Measurements from ENCODE around the gene MYEF2.

The MYEF2 gene

GRCh38 chr15:48144889-48145288 lies 33.2 kb downstream of the MYEF2 start:
- no peak for DNase-seq (ENCODE audit: low read depth in 3 of 3)

GRCh38 chr15:48143856-48144255 lies 34.2 kb downstream of the MYEF2 start:
- DNase-seq (ENCODE audit: low read depth in 3 of 3), result no peak

- no peak for DNase-seq (ENCODE audit: low read depth in 3 of 3)
These were observed 45.2 kb downstream of the MYEF2 start for GRCh38 chr15:48132874-48133273.

GRCh38 chr15:48131324-48131723 lies 46.8 kb downstream of the MYEF2 start:
- DNase-seq (ENCODE audit: low read depth in 3 of 3), result no peak

GRCh38 chr15:48126667-48127355 lies 51.3 kb downstream of the MYEF2 start:
- no peak for DNase-seq (ENCODE audit: low read depth in 3 of 3)

GRCh38 chr15:48121849-48122248 lies 56.2 kb downstream of the MYEF2 start:
- no peak for DNase-seq (ENCODE audit: low read depth in 3 of 3)

- DNase-seq (ENCODE audit: low read depth in 3 of 3), result no peak
These were observed 57.4 kb downstream of the MYEF2 start, which contains the start of gene SLC24A5 for GRCh38 chr15:48120745-48121144. Gene SLC24A5 (plus strand): TSS chr15:48120990. CDS start chr15:48121045, 55 bp downstream.

GRCh38 chr15:48119277-48119676 lies 58.8 kb downstream of the MYEF2 start:
- no peak for DNase-seq (ENCODE audit: low read depth in 3 of 3)

- no peak for DNase-seq (ENCODE audit: low read depth in 3 of 3)
These were observed 65.9 kb downstream of the MYEF2 start for GRCh38 chr15:48112242-48112641.

- no peak for DNase-seq (ENCODE audit: low read depth in 3 of 3)
These were observed 68.1 kb downstream of the MYEF2 start for GRCh38 chr15:48109856-48110531.

- DNase-seq (ENCODE audit: low read depth in 3 of 3), result no peak
These were observed 68.9 kb downstream of the MYEF2 start for GRCh38 chr15:48109212-48109611.

- DNase-seq (ENCODE audit: low read depth in 3 of 3), result no peak
These were observed 72.2 kb downstream of the MYEF2 start for GRCh38 chr15:48105936-48106335.

GRCh38 chr15:48103647-48104046 lies 74.4 kb downstream of the MYEF2 start:
- DNase-seq (ENCODE audit: low read depth in 3 of 3), result no peak

GRCh38 chr15:48102167-48102566 lies 75.9 kb downstream of the MYEF2 start:
- DNase-seq (ENCODE audit: low read depth in 3 of 3), result no peak

- DNase-seq (ENCODE audit: low read depth in 3 of 3), result no peak
These were observed 76.6 kb downstream of the MYEF2 start for GRCh38 chr15:48101376-48101961.

- DNase-seq (ENCODE audit: low read depth in 3 of 3), result no peak
These were observed 80.8 kb downstream of the MYEF2 start for GRCh38 chr15:48097264-48097663.

GRCh38 chr15:48096813-48097212 lies 81.3 kb downstream of the MYEF2 start:
- DNase-seq (ENCODE audit: low read depth in 3 of 3), result no peak

GRCh38 chr15:48096355-48096786 lies 81.7 kb downstream of the MYEF2 start:
- DNase-seq (ENCODE audit: low read depth in 3 of 3), result no peak

GRCh38 chr15:48091522-48091921 lies 86.6 kb downstream of the MYEF2 start:
- DNase-seq (ENCODE audit: low read depth in 3 of 3), result no peak

GRCh38 chr15:48090666-48091065 lies 87.4 kb downstream of the MYEF2 start:
- DNase-seq (ENCODE audit: low read depth in 3 of 3), result no peak

- no peak for DNase-seq (ENCODE audit: low read depth in 3 of 3)
These were observed 88.0 kb downstream of the MYEF2 start for GRCh38 chr15:48090115-48090514.

- no peak for DNase-seq (ENCODE audit: low read depth in 3 of 3)
These were observed 88.4 kb downstream of the MYEF2 start for GRCh38 chr15:48089702-48090101.

GRCh38 chr15:48087844-48088243 lies 90.3 kb downstream of the MYEF2 start:
- no peak for DNase-seq (ENCODE audit: low read depth in 3 of 3)
